ENCODE measurements around the gene PELI2.
A peak's percentile ranks its signal among the peaks of the same experiment; 100 is the strongest.
"Not testable (repeated sequence)": the region's sequence is repeated elsewhere in the genome, so short reads cannot be mapped to it uniquely, and the experiment has no call there.

The PELI2 gene

DNA sequence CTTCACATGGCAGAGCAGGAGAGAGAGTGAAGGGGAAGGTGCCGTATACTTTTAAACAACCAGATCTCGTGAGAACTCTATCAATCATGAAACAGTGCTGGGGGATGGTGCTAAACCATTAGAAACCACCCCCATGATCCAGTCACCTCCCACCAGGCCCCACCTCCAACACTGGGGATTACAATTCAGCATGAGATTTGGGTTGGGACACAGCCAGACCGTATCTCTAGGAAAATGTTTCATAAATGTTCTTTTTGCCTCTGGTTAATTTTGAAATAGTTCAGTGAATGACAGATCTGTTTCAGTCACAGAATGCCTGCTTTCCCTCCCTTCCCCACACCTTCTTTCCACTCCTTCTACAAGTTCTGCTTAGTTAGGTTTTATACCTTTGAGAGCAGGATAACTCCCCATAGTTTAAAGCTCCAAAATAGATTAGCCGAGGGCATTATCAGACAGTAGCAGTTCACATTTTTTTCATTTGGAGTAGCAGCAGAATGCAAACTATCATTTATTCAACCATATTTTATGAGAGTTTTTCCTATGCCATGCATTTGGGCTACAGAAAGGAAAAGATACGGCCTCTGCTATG lies 27.1 kb downstream of the PELI2 start:
- DNase-seq, result no peak

DNA sequence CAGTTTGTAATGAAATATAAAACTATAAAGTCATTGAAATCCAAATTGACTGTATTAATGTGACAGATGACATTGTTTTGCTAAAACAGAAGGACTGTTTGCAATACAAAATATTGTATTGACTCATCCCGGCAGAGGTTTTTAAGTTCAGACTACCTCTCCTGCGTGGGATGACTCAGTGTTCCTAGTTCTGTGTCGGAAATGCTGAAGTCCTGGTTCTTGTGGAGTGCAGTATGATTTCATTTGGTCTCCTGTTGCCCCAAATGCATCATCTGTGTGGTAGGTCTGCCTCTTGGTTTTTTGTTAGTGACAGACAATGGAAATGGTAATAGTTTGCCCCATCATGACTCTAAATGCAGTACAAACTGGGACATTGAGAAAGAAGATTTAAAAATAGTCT lies 27.8 kb downstream of the PELI2 start:
- no peak for DNase-seq

DNA sequence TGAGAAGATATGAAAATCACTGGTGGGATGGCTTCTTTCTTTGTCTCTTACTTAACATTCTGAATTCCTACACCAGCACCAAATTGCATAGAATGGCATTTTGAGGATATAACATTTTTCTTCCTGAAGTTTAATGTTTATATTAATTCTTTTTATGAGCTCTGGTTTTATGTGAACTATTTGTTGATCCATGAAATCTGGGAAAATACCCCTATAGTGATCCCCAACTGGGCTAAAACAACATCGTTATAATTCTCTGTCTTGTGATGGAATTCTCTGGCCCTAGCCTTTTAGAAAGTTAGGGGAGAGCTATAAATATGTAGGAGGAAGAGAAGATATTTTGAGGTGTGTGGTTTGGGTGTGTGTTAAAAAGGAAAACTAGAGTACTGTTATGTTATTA lies 29.2 kb downstream of the PELI2 start:
- no peak for DNase-seq

DNA sequence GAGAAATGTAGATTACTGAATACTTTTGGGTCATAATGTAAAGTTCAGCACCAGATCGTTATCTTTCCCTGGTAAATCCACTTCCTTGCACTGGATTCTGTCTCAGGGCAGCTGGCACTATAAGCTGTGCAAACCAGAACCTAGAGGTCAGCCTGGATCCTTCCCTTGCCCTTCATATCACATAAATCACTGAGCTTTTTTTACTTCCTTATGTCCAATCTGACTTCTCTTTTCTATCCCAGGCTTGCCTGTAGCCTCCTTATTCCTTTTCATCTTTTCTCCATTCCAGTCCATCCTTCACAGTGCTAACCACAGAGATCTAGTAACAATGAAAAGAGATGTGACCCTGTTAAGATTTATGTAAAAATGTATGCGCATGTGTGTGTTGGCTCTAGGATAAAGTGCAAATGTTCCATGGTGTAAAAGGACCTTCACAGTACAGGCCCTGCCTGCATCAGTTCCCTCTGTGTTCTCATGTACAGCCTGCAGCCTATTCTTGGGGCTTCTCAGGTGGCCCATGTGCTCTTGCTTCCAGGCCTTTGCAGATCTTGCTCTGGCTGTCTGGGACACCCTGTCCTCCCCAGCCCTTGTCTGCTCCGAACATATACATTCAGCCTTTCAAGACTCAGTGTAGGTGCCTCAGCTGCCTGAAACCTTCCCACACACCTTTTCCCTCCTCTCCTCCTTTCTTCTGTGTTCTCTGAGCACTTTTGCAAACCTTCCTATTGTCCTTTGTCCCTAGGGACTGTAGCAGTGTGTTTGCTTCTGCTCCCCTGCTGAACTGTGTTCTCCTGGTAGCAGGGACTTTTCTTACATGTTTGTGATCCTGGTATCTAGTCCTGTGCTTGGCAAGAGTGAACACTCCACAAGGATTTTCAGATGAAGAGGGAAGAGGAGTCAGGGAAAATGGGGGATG lies 30.0 kb downstream of the PELI2 start:
- DNase-seq, result peak in 2 of 3 experiments; percentile 16 to 63

GRCh38 chr14:56149151-56149550 lies 30.9 kb downstream of the PELI2 start:
- no peak for DNase-seq

DNA sequence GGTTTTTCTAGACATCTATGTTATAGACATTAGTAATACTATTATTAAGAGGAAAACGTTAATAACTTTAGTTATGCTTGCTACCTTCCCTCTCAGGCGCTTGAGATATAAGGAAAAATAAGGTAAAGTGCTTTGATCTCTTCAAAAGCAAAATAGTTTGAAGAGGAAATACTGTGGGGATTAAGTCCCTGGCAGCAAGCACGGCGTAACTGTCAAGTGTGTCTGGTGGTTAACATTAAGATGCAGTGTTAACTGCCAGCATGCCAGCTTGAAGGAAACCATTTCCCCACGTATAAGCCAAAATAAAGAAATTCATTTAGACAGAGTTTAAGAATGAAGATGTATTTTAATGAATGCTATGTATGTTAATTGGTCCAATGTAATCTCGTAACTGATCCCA lies 31.8 kb downstream of the PELI2 start:
- DNase-seq, result no peak

DNA sequence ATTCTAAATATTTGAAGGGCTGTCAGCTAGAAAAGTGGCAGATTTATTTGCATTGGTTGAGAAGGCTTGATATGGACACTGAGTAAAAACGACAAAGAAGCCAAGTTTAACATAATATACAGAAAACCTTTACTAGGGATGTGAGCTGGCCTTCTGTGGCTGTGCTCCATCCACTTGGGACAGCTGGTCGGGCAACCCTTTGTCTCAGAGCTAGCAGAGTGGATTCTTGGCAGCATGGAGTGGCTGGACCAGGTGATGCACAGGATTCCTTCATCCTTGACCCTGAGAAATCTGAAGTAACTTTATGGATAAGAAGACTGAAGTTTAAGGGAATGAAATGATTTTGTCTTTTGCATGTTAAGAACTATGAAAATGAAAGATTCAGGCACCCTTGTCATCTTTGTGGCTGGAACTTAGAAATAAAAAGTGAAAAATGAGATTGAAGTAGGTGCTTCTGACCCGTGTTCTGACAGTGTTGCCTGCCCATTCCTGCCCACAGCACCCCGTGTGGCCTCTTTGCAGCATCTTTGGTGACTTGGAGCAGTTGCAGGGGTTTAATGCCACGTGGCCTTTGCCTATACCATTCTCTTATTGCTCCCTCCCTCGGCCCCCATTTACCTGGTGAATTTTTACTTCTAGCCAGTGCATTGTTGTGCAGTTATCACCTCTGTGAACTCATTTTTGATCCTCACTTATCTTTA lies 32.6 kb downstream of the PELI2 start:
- no peak for DNase-seq

DNA sequence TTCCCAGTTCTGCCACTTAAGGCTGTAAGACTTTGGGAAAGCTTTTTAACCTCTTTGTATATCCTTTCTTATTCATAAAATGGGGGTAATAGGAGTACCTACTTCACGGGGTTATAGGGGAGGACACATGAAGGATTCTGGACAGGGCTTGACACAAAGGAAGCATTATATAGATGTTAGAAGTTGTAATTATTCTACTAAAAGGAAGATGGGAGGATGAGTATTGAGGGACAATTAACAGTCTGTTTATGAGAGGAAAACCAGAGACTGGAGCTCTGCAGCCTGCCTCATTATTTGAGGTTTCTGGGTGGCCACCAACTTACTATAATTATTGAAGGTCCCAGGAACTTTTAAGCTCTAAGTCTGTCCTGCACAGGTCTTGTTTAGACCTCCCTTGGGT lies 34.0 kb downstream of the PELI2 start:
- DNase-seq, result no peak

DNA sequence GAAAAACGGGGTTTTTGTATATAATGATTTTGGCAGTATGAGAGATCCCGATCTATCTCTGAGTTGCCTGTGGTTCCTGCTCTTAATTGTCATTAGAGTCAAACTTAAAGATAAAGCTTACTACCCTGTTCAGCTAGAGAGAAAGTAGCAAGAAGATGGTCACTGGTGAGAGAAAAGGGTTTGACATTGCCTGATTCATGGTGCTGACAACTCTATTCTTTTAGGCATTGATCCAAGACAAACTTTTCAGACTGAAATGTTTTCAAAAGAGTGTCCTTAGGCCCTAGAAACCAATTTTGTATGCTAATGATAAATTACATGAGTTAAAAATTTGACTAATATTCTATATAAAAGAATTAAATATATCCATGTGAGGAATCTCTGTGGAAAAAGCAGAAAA lies 35.1 kb downstream of the PELI2 start:
- no peak for DNase-seq

- DNase-seq, result no peak
Observed at GRCh38 chr14:56154321-56154720, 36.1 kb downstream of the PELI2 start.

GRCh38 chr14:56156096-56156495 lies 37.9 kb downstream of the PELI2 start:
- DNase-seq, result no peak

- no peak for DNase-seq
Observed at GRCh38 chr14:56159066-56159465, 40.9 kb downstream of the PELI2 start.

GRCh38 chr14:56160088-56160487 lies 41.9 kb downstream of the PELI2 start:
- no peak for DNase-seq

DNA sequence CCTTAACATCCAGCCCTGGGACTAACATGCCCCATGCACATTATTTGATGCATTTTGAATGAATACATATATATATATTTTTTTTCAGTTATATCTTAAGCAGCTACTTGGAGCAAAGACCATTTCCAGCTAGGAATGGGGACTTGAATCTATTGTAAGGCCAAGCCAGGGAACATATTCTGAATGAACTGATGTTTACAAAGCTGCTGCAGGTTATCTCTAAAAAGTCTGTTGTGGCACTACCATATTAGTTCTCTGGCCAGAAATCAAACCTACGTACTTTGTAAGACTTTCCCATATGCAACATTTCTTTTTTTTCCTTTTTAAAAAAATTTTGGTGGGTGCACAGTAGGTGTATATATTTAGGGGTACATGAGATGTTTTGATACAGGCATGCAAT lies 43.4 kb downstream of the PELI2 start:
- no peak for DNase-seq

- no peak for DNase-seq
Observed at GRCh38 chr14:56162476-56162875, 44.3 kb downstream of the PELI2 start.

GRCh38 chr14:56166579-56166978 lies 48.4 kb downstream of the PELI2 start:
- not testable (repeated sequence) for DNase-seq

DNA sequence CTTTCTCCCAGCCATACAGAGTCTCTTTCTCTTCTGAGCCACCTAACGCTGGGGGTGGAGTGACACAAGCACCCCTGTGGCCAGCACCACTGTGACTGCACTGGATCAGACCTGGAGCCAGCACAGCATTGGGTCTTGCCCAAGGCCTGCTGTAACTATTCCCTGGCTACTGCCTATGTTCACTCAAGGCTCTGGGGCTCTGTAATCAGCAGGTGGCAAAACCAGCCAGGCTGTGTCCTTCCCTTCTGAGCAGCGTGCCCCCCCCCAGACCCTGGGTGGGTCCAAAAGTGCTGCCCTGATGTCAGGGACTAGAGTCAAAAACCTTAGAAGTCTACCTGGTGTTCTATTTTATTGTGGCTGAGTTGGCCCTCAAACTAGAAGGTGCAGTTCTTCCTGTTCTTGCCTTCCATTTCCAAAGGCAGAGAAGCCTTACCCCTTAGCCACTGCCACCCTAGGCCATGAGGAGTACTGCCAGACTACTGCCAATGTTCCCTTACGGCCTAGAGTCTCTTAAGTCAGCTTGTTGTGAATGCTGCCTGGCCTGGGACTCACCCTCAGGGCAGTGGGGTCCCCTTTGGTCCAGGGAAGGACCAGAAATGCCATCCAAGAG lies 49.9 kb downstream of the PELI2 start:
- DNase-seq, result no peak

GRCh38 chr14:56170028-56170427 lies 51.8 kb downstream of the PELI2 start:
- no peak for DNase-seq

- DNase-seq, result no peak
Observed at GRCh38 chr14:56170877-56171422, 52.7 kb downstream of the PELI2 start.

- no peak for DNase-seq
Observed at GRCh38 chr14:56172074-56172473, 53.9 kb downstream of the PELI2 start.

- DNase-seq, result no peak
Observed at GRCh38 chr14:56172571-56172971, 54.4 kb downstream of the PELI2 start.

GRCh38 chr14:56173365-56173922 lies 55.2 kb downstream of the PELI2 start:
- DNase-seq, result no peak

GRCh38 chr14:56175773-56176172 lies 57.6 kb downstream of the PELI2 start:
- no peak for DNase-seq
